Measurements from ENCODE around the gene NANOS3. TPM values are rescaled to one million over a fixed set of nuclear protein-coding genes. Genes with fewer than 3 reads are reported as not detected.

NANOS3 gene
- total and polyA plus RNA-seq, 9 of the 15 experiments (the other 6 are each of a cell fraction or from before 2014, with no cell fraction given): not detected

GRCh38 chr19:13842291-13843103, 34.4 kb upstream of the NANOS3 start (continued):
- TF ChIP-seq NFXL1 (CRISPR knock-in tag; IDR thresholded peaks at IDR 0.05) (no peak), ZNF780A (CRISPR knock-in tag; IDR thresholded peaks at IDR 0.05) (no peak), CREB1 (IDR thresholded peaks at IDR 0.05) (no peak), CREB1 (CRISPR knock-in tag; IDR thresholded peaks at IDR 0.05) (peak; percentile 39; the same call in 1 of the 2 replicates), ZKSCAN1 (IDR thresholded peaks at IDR 0.05; ENCODE audit: low read depth, low read length) (no peak), PRMT5 (CRISPR knock-in tag; IDR thresholded peaks at IDR 0.05) (no peak), XRCC3 (IDR thresholded peaks at IDR 0.05) (no peak), BDP1 (IDR thresholded peaks at IDR 0.05; ENCODE audit: insufficient read depth, insufficient read length) (no peak), NFRKB (IDR thresholded peaks at IDR 0.05; ENCODE audit: low read depth) (no peak), IRF2 (CRISPR knock-in tag; IDR thresholded peaks at IDR 0.05) (no peak), ATF2 (CRISPR knock-in tag; IDR thresholded peaks at IDR 0.05) (no peak), E2F3 (CRISPR knock-in tag; IDR thresholded peaks at IDR 0.05) (no peak), OTX1 (CRISPR knock-in tag; IDR thresholded peaks at IDR 0.05) (no peak), SRSF9 (IDR thresholded peaks at IDR 0.05; ENCODE audit: borderline replicate concordance, low read depth, low read length) (no peak), NR2C1 (IDR thresholded peaks at IDR 0.05) (no peak), NR2C1 (tag; IDR thresholded peaks at IDR 0.05) (no peak), GATAD2A (IDR thresholded peaks at IDR 0.05) (no peak), CBX3 (IDR thresholded peaks at IDR 0.05; ENCODE audit: borderline replicate concordance in 1 of 2, low read length in 2 of 2) (no peak), ZNF124 (CRISPR knock-in tag; IDR thresholded peaks at IDR 0.05) (peak; percentile 25; the same call in 1 of the 2 replicates), ZNF347 (CRISPR knock-in tag; IDR thresholded peaks at IDR 0.05; ENCODE audit: low read depth) (no peak), ZEB2 (IDR thresholded peaks at IDR 0.05) (no peak), LEF1 (IDR thresholded peaks at IDR 0.05) (no peak), ELF1 (tag; IDR thresholded peaks at IDR 0.05) (no peak), ZNF354B (CRISPR knock-in tag; IDR thresholded peaks at IDR 0.05) (no peak), NELFE (IDR thresholded peaks at IDR 0.05; ENCODE audit: insufficient read depth, insufficient read length) (no peak), SIN3B (IDR thresholded peaks at IDR 0.05; ENCODE audit: low read depth) (peak; percentile 52; the same call in 1 of the 2 replicates), ZBTB8A (IDR thresholded peaks at IDR 0.05; ENCODE audit: partially characterized antibody) (no peak), RHOXF2B (CRISPR knock-in tag; conservative IDR thresholded peaks at IDR 0.05) (no peak), MEF2D (tag; conservative IDR thresholded peaks at IDR 0.05; ENCODE audit: low read depth) (no peak)
- TF ChIP-seq, protein P1, sequence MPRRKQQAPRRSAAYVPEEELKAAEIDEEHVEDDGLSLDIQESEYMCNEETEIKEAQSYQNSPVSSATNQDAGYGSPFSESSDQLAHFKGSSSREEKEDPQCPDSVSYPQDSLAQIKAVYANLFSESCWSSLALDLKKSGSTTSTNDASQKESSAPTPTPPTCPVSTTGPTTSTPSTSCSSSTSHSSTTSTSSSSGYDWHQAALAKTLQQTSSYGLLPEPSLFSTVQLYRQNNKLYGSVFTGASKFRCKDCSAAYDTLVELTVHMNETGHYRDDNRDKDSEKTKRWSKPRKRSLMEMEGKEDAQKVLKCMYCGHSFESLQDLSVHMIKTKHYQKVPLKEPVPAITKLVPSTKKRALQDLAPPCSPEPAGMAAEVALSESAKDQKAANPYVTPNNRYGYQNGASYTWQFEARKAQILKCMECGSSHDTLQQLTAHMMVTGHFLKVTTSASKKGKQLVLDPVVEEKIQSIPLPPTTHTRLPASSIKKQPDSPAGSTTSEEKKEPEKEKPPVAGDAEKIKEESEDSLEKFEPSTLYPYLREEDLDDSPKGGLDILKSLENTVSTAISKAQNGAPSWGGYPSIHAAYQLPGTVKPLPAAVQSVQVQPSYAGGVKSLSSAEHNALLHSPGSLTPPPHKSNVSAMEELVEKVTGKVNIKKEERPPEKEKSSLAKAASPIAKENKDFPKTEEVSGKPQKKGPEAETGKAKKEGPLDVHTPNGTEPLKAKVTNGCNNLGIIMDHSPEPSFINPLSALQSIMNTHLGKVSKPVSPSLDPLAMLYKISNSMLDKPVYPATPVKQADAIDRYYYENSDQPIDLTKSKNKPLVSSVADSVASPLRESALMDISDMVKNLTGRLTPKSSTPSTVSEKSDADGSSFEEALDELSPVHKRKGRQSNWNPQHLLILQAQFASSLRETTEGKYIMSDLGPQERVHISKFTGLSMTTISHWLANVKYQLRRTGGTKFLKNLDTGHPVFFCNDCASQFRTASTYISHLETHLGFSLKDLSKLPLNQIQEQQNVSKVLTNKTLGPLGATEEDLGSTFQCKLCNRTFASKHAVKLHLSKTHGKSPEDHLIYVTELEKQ (CRISPR knock-in tag; IDR thresholded peaks at IDR 0.05): no peak
